T-helper 1 cell (primary cell): ENCODE results near the gene ALDH1A3.

Source experiments
- DNase-seq, 5 donors: peaks; one replicate each; pipeline ENCODE4 v3.0.0-alpha.2; 2012 to 2020

ALDH1A3 gene

DNA sequence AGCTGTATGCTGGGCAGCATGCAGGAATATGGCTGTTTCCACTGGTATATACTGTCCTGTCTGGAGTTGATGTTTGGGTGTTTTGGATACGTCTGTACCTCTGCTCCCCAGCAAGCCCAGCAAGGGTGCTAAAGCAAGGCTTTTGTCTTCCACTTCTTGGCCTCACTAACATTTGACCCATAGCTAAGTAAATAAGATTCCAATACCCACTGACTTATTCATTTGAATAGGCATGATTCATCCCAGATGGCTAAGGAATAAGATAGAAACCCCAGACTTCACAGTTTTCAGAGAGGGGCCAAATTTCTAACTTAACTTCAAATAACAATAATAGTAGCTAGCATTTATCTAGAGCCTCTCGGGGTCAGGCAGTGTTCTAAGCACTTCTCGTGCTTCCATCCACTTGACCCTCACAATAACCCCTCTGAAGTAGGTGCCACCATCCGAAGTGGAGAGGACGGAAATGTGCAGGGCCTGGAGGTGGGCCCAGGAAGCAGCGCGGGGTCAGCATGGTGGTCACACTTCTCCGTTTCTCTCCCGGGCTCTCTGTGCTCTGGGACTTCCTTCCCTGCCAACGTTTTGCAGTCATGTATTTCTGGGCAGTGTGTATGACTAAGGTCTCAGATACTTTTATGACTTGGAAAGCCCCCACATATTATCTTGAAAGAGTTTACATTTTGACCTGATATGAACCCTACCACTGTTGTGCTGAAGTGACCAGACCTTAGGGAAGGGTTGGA, 78.9 kb downstream of the ALDH1A3 start:
- DNase-seq: no peak

DNA sequence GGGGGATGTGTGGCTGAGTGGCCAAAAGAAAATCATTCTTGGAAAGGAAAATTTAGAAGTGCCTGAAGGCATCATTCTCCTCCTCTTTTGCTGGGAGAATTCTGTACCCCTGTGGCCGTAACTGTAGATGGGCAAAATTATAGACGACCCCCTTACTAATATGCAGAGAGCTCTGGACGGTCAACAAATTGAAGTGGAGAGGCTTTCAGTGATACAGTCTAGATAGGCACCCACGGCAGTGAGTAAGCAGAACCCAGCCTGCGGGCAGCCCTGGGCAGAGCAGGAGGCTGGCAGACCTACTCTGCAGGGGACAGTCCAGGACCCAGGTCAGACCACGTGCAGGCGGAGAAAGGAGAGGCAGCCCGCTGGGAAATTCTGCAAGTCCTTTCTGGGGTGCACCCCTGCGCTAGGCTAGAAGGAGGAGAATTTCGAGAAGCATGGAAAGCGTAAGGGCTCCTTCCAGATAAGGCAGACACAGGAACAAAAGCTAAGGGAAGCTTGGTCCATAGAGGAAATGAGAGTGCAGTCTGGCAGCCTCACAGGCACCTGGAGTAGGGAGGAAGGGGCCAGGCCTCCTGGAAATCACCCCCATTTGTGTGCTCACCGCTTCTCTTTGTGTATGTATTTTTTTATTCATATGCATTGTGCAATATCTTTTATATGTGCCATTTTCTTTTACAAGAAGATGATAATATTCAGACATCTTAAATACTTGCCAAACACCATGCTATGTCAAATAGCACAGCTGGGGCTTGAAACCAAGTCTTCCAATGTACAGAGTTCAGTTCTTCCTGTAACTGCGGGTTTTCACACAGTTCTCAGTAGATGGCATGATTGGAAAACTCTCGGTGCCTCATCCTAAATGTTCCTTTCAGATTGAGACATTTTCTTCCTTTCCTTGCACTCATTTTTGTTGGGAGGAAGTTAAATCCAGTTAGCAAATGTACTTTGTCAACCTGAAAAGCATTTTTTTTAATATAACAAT, 79.7 kb downstream of the ALDH1A3 start:
- DNase-seq: no peak
